HG03354 (cell line): ENCODE data around the gene KLF6.

Experiments
- ATAC-seq: cut with Tn5 transposase; IDR thresholded peaks from one replicate; pipeline ENCODE4 v1.9.1; 2021; ENCODE audit warnings: mild to moderate bottlenecking; ENCODE audit not compliant: unreplicated experiment, poor library complexity, severe bottlenecking

KLF6 gene

DNA sequence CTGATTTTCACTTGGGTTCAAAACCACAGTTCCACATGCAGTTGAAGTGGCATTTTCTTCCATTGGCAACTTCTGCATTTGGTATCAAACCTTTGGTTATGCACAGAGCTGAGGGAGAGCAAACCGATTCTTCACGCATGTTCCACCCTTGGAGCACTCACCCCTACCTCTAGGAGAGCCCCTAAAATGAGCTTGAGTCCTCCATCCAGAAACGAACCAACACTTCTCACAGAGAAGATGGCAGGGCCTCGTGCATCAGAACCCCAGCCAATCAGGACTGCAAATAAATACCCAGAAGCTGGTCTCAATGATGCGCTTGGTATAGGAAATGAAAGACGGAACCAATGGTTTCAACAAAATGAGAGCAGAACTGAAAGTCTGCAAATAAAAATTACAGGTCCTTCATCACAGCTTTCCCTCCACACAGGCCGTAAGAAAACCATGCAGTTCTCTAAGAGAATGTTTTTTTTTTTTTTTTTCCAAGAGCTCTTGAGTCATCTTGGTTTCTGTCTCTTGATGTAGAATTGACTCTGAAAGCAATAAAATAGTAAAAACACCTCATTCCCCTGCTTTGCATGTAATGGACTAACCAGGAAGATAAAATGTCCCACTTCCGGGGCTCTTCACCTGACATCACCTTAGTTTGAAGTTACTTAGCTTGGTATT is 23.9 kb downstream of the KLF6 start:
- peak; percentile 60 for ATAC-seq

GRCh38 chr10:3760083-3760482 is 24.9 kb downstream of the KLF6 start:
- no peak for ATAC-seq

DNA sequence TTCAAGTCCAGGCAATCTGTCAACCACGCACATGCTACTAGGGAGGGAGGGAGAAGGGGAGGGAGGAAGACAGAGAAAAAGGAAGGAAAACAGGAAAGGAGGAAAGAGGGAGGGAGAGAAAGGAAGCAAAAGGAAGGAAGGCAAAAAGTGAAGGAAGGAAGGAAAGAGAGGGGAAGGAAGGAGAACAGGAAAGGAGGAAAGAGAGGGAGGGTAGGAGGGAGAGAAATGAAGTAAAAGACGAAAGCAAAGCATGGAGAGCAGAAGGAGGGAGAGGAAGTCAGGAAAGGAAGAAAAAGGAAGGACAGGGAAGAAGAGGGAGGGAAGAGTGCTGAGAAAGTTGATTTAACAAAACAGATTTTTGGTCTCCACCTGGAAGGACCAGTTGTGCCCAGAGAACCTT is 25.6 kb downstream of the KLF6 start:
- ATAC-seq, result no peak

DNA sequence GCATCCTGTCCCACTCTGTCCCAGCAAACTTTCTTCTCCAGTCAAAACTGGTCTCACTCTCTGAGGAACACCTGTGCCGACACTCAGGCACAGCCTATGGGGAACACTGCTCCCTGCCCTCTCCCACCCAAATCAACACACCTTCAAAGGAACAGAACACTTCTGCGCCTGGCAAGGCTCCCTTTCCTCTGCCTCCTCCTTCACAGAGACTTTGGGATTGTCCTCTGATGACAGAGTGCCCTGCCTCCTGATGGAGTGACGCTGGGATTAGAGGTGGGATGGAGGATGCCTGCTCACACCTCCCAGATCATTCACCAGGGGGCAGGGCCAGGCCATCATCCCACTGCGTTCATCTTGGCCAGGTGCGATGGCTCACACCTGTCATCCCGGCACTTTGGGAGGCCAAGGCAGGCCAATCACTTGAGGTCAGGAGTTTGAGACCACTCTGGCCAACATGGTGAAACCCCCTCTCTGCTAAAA is 26.5 kb downstream of the KLF6 start:
- ATAC-seq, result no peak

DNA sequence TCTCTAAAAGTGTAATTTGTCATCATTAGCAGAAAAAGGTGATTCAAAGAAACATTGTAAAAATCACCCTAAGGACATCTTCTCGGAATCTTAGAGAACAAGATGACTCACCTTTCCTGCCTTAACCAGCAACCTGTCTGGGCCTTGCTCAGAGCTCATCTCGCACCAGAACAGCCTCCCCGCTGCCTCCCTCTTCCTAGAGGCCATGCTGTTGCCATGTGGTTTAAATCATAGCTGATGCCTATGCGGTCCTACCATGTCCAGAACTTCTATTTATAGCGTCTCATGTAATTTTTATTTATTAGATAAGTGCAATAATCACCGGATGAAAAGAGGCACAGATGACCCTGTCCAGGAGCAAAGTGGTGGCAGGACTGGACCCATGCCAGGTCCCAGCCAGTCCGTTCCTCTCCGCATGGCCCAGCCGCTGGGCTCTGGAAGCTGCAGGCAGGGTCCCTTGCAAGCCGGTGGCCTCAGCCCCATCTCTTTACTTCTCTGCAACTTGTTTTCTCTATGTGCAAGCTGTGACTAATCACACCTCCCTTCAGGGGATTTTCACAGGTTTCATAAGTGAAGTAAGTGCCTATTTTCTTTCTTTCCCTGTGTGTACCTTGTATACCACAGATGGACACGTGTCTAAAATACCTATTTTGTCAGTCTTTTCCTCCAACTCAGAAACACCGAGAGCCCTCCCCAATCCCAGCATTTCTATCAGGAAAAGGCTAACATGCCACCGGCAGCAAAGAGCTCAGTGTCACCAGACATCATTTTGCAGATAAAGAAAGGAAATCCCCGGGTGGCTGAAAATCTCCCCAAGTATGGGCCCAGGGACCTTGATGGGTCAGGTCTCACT is 27.1 kb downstream of the KLF6 start:
- peak; percentile 76 for ATAC-seq

- ATAC-seq, result no peak
These were observed 27.8 kb downstream of the KLF6 start for GRCh38 chr10:3757250-3757637.

- no peak for ATAC-seq
These were observed 28.7 kb downstream of the KLF6 start for GRCh38 chr10:3756360-3756740.

DNA sequence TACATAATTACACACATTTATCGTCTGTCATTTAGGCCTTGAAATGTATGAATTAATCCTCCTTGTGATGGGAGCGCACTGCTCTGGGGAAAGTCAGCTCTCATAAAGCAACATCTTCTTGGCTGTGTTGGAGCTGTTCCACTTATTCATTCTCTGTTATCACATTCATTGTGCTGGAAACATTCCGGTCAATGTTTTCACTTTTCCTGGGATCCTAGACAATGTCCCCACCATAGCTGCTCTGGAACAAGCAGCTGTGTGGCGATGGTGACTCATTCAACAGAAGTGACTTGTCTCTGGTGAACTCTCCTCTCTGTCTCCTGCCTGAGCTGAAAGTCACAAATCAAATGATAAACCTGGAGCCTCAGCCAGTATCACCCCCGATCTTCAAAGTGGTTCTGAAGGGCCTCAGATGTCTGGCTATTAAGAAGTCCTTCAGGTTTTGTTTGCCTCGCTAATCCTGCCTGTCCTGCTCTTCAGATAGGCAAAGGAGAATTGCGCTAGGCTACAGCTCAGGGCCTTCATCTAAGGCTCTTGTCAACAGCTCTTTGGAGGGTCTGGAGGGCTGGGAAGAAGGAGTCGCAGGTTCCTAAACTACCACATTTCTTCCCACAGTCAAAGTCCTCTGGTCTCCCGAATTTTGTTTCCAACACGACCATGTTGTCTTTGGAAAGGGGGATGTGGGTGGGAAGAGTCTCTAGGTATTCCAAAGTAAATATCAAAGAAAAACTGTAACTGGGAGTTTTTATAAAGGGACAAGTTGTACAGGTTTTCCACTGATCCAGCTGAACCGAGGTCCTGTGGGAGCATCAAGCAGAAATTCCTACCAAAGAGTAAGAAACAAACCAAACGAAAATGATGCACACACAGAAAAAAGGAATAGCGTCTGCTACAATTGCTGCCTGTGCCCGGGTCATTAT is 29.3 kb downstream of the KLF6 start:
- ATAC-seq, result no peak

DNA sequence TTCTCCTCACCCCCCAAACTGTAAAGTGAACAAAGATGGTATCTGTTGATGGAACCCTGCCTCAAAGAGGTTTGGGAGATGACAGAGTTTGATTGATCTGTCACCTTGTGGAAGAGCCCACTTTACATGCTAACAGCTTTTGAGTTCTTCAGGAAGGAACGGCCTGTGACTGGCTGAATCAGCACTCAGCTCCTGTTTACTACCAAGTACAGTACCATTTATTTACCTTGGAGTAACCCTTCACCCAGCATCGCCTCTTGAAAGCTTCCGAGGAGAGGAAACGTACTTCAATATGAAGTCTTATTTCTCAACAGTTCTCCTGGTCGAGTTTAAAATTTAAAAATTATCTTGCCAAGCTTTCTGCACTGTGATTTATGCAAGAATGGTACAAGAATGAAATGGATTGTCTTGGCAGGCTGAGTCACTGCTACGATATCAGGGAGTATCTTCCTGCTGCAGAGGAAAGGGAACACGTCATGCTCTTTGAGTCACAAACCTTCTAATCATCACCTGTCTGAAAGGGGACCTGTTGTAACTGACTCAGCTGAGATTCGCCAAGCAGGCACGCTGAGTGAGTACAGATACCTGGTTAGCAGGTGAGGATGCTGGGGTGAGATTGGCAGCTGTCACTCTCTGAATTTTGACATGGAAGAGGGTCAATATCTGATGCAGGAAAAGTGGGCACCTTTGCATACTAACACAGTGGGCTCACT is 30.1 kb downstream of the KLF6 start:
- no peak for ATAC-seq

DNA sequence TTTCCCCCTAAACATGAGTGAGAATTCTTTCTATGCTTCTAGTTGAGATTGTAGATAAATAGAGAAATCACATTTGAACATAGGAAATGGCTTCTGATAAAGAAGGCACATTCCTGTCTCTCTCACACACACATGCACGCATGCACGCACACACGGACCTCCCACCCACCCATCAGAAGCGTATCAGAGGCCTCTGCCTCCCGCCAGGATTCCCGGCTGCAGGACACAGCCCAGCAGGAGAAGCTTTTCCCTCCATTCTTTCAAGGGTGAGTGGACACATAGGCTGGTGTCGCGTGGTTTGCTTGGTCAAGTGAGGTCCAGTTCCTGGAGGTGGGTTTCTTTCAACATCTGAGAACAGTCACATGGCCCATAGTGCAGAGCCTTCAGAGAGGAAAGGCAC is 34.2 kb downstream of the KLF6 start:
- ATAC-seq, result no peak

GRCh38 chr10:3750006-3750816 is 34.8 kb downstream of the KLF6 start:
- peak; percentile 58 for ATAC-seq

- ATAC-seq, result peak; percentile 60
These were observed 35.4 kb downstream of the KLF6 start for GRCh38 chr10:3749600-3749999.

GRCh38 chr10:3749011-3749410 is 36.0 kb downstream of the KLF6 start:
- no peak for ATAC-seq

DNA sequence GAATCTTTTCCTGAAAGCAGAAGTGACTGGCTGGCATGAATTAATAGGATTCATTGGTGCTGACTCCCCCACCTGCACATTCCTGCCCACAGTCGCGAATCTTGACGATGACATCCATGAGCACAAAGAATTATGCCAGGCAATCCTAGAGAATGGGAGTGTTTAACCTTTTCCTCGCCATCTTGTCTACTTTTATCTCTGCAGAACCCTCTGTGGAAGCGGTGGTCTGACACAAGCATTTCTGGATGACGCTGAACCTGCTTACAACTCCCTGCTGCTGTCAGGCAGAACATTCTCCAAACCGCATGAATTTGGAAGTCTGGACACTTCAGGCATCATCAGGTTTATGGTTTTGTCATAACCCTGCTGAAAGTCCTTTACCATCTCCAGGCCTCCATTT is 36.5 kb downstream of the KLF6 start:
- ATAC-seq, result no peak

DNA sequence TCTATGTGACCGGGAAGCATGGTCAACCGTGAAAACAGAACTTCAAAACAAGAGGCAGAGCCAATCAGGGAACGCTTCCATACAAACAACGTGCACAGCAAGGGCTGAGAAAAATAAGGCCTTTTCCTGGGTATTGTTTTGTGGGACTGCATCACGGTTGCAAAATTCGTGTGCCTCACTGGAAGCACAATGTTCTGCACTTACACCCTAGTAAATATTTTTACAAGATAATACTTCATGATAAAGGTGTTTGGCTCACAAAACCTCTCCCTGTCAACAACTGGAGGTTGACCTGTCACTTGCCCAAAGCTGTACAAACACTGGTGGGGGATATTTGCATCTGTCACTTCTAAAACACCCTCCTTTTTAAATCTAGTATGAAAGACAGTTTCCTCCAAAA is 37.0 kb downstream of the KLF6 start:
- ATAC-seq, result no peak

GRCh38 chr10:3747248-3747960 is 37.6 kb downstream of the KLF6 start:
- ATAC-seq, result no peak

GRCh38 chr10:3746634-3747033 is 38.4 kb downstream of the KLF6 start:
- ATAC-seq, result no peak

GRCh38 chr10:3745521-3745920 is 39.5 kb downstream of the KLF6 start:
- no peak for ATAC-seq
